SK-N-SH (cell line): ENCODE data around the gene MRNIP. TPM values are rescaled to one million over a fixed set of nuclear protein-coding genes. Genes with fewer than 3 reads are reported as not detected.
A peak's percentile ranks its signal among the peaks of the same experiment; 100 is the strongest.

Experiments
- CTCF ChIA-PET: fragments of 300-600, 350-600 bp; formaldehyde crosslinking; extraction: SDS; loops from one replicate; lab custom pipeline; 2021; lab: Yijun Ruan, JAX
- POLR2A ChIA-PET: fragments of 350-600 bp; sonication (Branson Sonifier 250); formaldehyde crosslinking; extraction: SDS; loops from one replicate; lab custom pipeline; 2020; ENCODE audit warnings: antibody characterized with exemption, inconsistent platforms; lab: Yijun Ruan, JAX
- DNase-seq: peaks from one replicate; pipeline ENCODE4 v3.0.0; 2012
- H2AFZ ChIP-seq: fragments of 200-600 bp; sonication (generic); 2 replicates; pipeline ENCODE4 v1.8.1; 2016; ENCODE audit warnings: antibody characterized with exemption, mild to moderate bottlenecking, low read depth
- H3F3A ChIP-seq: fragments of 200-600 bp; sonication (generic); replicated peaks from 2 replicates; pipeline ENCODE3; 2016; ENCODE audit warnings: antibody characterized with exemption, mild to moderate bottlenecking; ENCODE audit not compliant: insufficient read depth
- H3K27ac ChIP-seq, 2 experiments: fragments of 200-500 bp in 1 of 2; fragments of 200-600 bp in 1 of 2; sonication (Bioruptor generic) in 1 of 2; sonication (generic), shearing (Covaris generic) in 1 of 2; 2 replicates each; pipeline versions ENCODE4 v1.5.1 to v1.6.1; 2014 to 2016; ENCODE audit warnings: low read depth in 2 of 2, inconsistent platforms in 1 of 2, low read length in 1 of 2, mild to moderate bottlenecking in 1 of 2, mixed read lengths in 1 of 2
- H3K27me3 ChIP-seq: fragments of 200-600 bp; sonication (generic), shearing (Covaris generic); 2 replicates; pipeline ENCODE4 v1.6.1; 2016; ENCODE audit warnings: mixed run types; ENCODE audit not compliant: insufficient read depth
- H3K36me3 ChIP-seq, 2 experiments: fragments of 200-500 bp in 1 of 2; fragments of 200-600 bp in 1 of 2; sonication (Bioruptor generic) in 1 of 2; sonication (generic) in 1 of 2; replicated peaks in 1 of 2; 2 replicates each; pipeline versions ENCODE3 to v1.5.1; 2014 to 2016; ENCODE audit warnings: low read length in 1 of 2, mild to moderate bottlenecking in 1 of 2; ENCODE audit not compliant: insufficient read depth in 2 of 2, control insufficient read depth in 1 of 2
- H3K4me1 ChIP-seq, 2 experiments: fragments of 200-500 bp in 1 of 2; fragments of 200-600 bp in 1 of 2; sonication (Bioruptor generic) in 1 of 2; sonication (generic), shearing (Covaris generic) in 1 of 2; 2 replicates each; pipeline versions ENCODE4 v1.5.1 to v1.6.1; 2014 to 2016; ENCODE audit warnings: low read depth in 1 of 2, low read length in 1 of 2, mixed run types in 1 of 2; ENCODE audit not compliant: insufficient read depth in 2 of 2, control insufficient read depth in 1 of 2
- H3K4me2 ChIP-seq: fragments of 200-600 bp; sonication (generic), shearing (Covaris generic); 2 replicates; pipeline ENCODE4 v1.6.1; 2017; ENCODE audit warnings: mixed run types
- H3K4me3 ChIP-seq, 2 experiments: fragments of 200-500 bp in 1 of 2; fragments of 200-600 bp in 1 of 2; sonication (Bioruptor generic) in 1 of 2; sonication (generic), shearing (Covaris generic) in 1 of 2; 2 replicates each; pipeline versions ENCODE4 v1.5.1 to v1.8.1; 2014 to 2016; ENCODE audit warnings: low read depth in 2 of 2, inconsistent platforms in 1 of 2, low read length in 1 of 2, mild to moderate bottlenecking in 1 of 2, mixed read lengths in 1 of 2, moderate library complexity in 1 of 2
- H3K79me2 ChIP-seq: fragments of 200-600 bp; sonication (generic); 2 replicates; pipeline ENCODE4 v1.8.1; 2017; ENCODE audit warnings: mild to moderate bottlenecking; ENCODE audit not compliant: insufficient read depth
- H3K9ac ChIP-seq: fragments of 200-600 bp; sonication (generic); 2 replicates; pipeline ENCODE4 v1.6.1; 2017; ENCODE audit warnings: mixed run types
- H3K9me2 ChIP-seq: fragments of 200-600 bp; sonication (generic); 2 replicates; pipeline ENCODE4 v1.6.1; 2017; ENCODE audit warnings: mixed run types
- H3K9me3 ChIP-seq: fragments of 200-600 bp; sonication (generic); 2 replicates; pipeline ENCODE4 v1.6.1; 2017; ENCODE audit warnings: mixed run types, mild to moderate bottlenecking, moderate library complexity
- H4K20me1 ChIP-seq: fragments of 200-600 bp; sonication (generic); 2 replicates; pipeline ENCODE4 v1.6.1; 2017; ENCODE audit warnings: mild to moderate bottlenecking, mixed run types; ENCODE audit not compliant: insufficient read depth
- ELF1 ChIP-seq: IDR thresholded peaks from 2 replicates; pipeline ENCODE4 v1.4.0; 2012
- FOSL2 ChIP-seq: IDR thresholded peaks from 2 replicates; pipeline ENCODE4 v1.4.0; 2012; ENCODE audit warnings: low read depth, mild to moderate bottlenecking, moderate library complexity, borderline replicate concordance
- FOXJ3 ChIP-seq: sonication (generic); formaldehyde crosslinking; IDR thresholded peaks from 2 replicates; pipeline ENCODE4 v1.5.1; 2020; ENCODE audit warnings: mild to moderate bottlenecking, missing genetic modification reagents
- GABPA ChIP-seq: IDR thresholded peaks from 2 replicates; pipeline ENCODE4 v1.4.0; 2012; ENCODE audit warnings: low read depth, mild to moderate bottlenecking
- JUND ChIP-seq: IDR thresholded peaks from 2 replicates; pipeline ENCODE4 v1.4.0; 2012
- MXI1 ChIP-seq: IDR thresholded peaks from 2 replicates; pipeline ENCODE4 v1.6.1; 2012; ENCODE audit warnings: mild to moderate bottlenecking, low read depth, low read length, improper control_type of control experiment
- RAD21 ChIP-seq: IDR thresholded peaks from 2 replicates; pipeline ENCODE4 v1.6.1; 2012; ENCODE audit warnings: mild to moderate bottlenecking, low read length
- RXRA ChIP-seq: IDR thresholded peaks from 2 replicates; pipeline ENCODE4 v1.4.0; 2012; ENCODE audit warnings: low read depth, mild to moderate bottlenecking, borderline replicate concordance
- SIN3A ChIP-seq: IDR thresholded peaks from 2 replicates; pipeline ENCODE4 v1.6.1; 2012; ENCODE audit warnings: low read depth, mild to moderate bottlenecking, low read length, moderate library complexity, borderline replicate concordance
- SMC3 ChIP-seq: IDR thresholded peaks from 2 replicates; pipeline ENCODE4 v1.6.1; 2012; ENCODE audit warnings: low read depth, low read length, improper control_type of control experiment
- TAF1 ChIP-seq: IDR thresholded peaks from 2 replicates; pipeline ENCODE4 v1.6.1; 2012; ENCODE audit warnings: low read depth, mild to moderate bottlenecking, low read length, moderate library complexity, borderline replicate concordance
- TEAD4 ChIP-seq: IDR thresholded peaks from 2 replicates; pipeline ENCODE4 v1.4.0; 2012; ENCODE audit warnings: mild to moderate bottlenecking, borderline replicate concordance; ENCODE audit not compliant: insufficient read depth
- WGBS: methylation state at CpG from one replicate; pipeline ENCODE4 v1.1.6; 2017; ENCODE audit warnings: low lambda C conversion rate; 5-methylcytosine and 5-hydroxymethylcytosine counted together
- polyA plus RNA-seq, 3 experiments: library from polyadenylated mRNA; depleted of rRNA; stranded (reverse); fragments of >200 nt; gene quantifications; 2 replicates each; pipeline ENCODE4 v1.2.3, GENCODE V29; 2012
- TF ChIP-seq, protein P1 (sequence below): fragments of 200-600 bp; sonication (generic); IDR thresholded peaks from 2 replicates; pipeline ENCODE4 v1.6.1; 2017; ENCODE audit warnings: antibody characterized with exemption, mild to moderate bottlenecking, moderate library complexity
- TF ChIP-seq, protein P2 (sequence below): fragments of 150-350 bp; IDR thresholded peaks from 2 replicates; pipeline ENCODE4 v1.6.1; 2017; ENCODE audit warnings: antibody characterized with exemption, low read length, low read depth, borderline replicate concordance
- TF ChIP-seq, protein P3 (sequence below): fragments of 150-350 bp; IDR thresholded peaks from 2 replicates; pipeline ENCODE4 v1.6.1; 2016; ENCODE audit warnings: mild to moderate bottlenecking, low read depth, low read length
- TF ChIP-seq, protein P4 (sequence below): IDR thresholded peaks from 2 replicates; pipeline ENCODE4 v1.4.0; 2012; ENCODE audit warnings: low read depth
- TF ChIP-seq, protein P5 (sequence below): IDR thresholded peaks from 2 replicates; pipeline ENCODE4; 2012
- TF ChIP-seq, protein P6 (sequence below): IDR thresholded peaks from 2 replicates; pipeline ENCODE4 v1.4.0; 2012; ENCODE audit warnings: low read depth, borderline replicate concordance

MRNIP gene
- polyA plus RNA-seq, 1 of the 3 experiments (the other 2 are of a cell fraction), result 32.8 TPM

DNA sequence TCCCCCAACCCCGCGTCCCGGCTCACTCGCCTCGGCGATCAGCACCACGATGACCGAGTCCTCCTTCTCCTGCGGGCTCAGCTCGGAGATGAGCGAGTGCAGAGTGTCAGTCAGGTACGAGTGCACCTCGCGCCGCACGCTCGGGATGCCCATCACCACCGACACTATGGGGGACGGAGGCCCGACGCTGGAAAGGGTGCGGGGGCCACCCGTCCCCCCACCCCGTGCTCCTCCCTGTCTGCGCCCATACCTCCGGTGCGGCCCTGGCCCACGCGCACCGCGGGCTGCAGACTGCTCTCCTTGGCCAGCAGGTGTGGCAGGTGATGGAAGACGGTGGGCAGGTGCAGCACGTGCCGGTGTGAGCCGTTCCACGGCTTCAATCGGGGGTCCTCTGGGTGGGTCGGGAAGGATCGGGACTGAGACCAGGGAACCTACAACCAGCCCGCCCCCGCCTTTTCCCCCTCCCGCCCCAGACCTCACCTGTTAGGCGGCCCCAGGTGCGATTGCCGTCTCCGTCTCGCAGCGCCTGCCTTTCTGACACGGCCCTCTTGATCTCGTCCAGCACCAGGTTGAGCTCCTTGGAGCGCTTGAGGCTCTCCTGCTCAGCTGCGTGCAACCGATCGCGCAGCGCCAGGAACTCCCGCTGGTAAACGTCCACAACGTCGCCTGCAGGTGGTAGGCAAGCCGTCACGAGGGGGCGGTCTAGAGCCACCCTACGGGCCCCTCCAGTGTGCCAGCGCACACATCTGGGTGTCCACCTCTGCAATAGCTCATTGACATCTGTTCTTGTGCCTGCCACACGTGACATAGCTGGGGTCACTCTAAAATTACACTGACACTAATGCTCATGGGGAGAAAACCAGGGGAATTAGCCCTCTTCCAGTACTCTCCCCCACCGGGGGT is 57.1 kb downstream of the MRNIP start:
- DNase-seq, result peak; percentile 79
- H2AFZ ChIP-seq, result no peak overlapping the region
- WGBS, result 94% methylated on average over 44 of the region's 67 CpGs
- peaks cover 0 to 49% of the 10 kb centered on the region in 2 experiments for H3K36me3 ChIP-seq
- peaks cover 3% of the 10 kb centered on the region for H3F3A ChIP-seq
- H3K27ac ChIP-seq, result no peak overlapping the region
- H4K20me1 ChIP-seq, result peaks cover 37% of the 10 kb centered on the region
- H3K4me3 ChIP-seq, result no peak overlapping the region; a peak in 1 of 4 replicates
- H3K9me3 ChIP-seq, result no peaks in the 10 kb centered on the region
- H3K9me2 ChIP-seq, result no peaks in the 10 kb centered on the region
- H3K79me2 ChIP-seq, result peaks cover 50% of the 10 kb centered on the region
- TF ChIP-seq GABPA (no peak), FOXJ3 (CRISPR knock-in tag) (no peak), RAD21 (peak; percentile 54), RXRA (no peak), SMC3 (peak; percentile 24; the same call in 1 of the 2 replicates)
- TF ChIP-seq, protein P1, sequence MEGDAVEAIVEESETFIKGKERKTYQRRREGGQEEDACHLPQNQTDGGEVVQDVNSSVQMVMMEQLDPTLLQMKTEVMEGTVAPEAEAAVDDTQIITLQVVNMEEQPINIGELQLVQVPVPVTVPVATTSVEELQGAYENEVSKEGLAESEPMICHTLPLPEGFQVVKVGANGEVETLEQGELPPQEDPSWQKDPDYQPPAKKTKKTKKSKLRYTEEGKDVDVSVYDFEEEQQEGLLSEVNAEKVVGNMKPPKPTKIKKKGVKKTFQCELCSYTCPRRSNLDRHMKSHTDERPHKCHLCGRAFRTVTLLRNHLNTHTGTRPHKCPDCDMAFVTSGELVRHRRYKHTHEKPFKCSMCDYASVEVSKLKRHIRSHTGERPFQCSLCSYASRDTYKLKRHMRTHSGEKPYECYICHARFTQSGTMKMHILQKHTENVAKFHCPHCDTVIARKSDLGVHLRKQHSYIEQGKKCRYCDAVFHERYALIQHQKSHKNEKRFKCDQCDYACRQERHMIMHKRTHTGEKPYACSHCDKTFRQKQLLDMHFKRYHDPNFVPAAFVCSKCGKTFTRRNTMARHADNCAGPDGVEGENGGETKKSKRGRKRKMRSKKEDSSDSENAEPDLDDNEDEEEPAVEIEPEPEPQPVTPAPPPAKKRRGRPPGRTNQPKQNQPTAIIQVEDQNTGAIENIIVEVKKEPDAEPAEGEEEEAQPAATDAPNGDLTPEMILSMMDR, result peak; percentile 30
- POLR2A ChIA-PET, result no interaction called here
- no peak overlapping the region for H3K9ac ChIP-seq
- H3K4me2 ChIP-seq, result no peak overlapping the region
- H3K4me1 ChIP-seq, result peaks cover 16 to 25% of the 10 kb centered on the region in 2 experiments; a peak in 3 of 4 replicates
- CTCF ChIA-PET, result interaction anchor here (0.6 to 2.2 kb wide), 12 partner anchors 9 to 122 kb away, joined by 3 to 9 read pairs (median 4); partner anchors contain the start of gene SQSTM1
- no peaks in the 10 kb centered on the region for H3K27me3 ChIP-seq

DNA sequence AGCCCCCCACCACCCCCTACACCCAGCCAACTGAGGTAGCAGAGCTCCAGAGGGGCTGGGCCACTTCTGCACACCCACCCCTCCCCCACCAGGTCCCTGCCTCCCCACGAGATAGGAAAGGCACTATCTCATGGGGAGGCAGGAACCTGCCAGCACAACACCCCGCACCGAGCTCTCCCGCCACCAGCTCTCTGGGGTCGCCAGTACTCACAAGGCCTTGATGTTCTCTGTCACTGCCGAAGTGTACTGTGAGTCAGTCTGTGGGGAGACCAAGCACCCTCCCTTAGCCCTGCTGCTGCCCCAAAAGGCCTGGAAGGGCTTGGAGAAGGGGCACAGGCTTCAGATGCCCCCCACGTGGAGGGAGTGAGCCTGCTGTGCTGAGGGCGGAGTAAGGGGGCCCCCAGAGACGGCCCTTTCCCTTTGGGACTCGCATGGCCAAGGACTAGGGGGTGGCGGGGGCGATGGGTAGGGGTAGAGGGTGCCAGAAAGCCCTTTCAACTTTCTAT is 57.9 kb downstream of the MRNIP start:
- Histone ChIP-seq H3K27me3 (no peaks in the 10 kb centered on the region), H4K20me1 (peaks cover 37% of the 10 kb centered on the region), H3K4me3 (no peak overlapping the region), H3K27ac (no peak overlapping the region), H3F3A (peaks cover 4% of the 10 kb centered on the region), H3K9ac (no peak overlapping the region), H3K4me1 (peaks cover 16 to 28% of the 10 kb centered on the region in 2 experiments; a peak in 3 of 4 replicates), H3K36me3 (peaks cover 0 to 49% of the 10 kb centered on the region in 2 experiments), H2AFZ (no peak overlapping the region), H3K4me2 (no peak overlapping the region), H3K9me2 (no peaks in the 10 kb centered on the region), H3K79me2 (peaks cover 43% of the 10 kb centered on the region), H3K9me3 (no peaks in the 10 kb centered on the region)
- ChIA-PET CTCF (interaction anchor here (1.1 to 2.2 kb wide), 2 partner anchors 12 to 38 kb away, joined by 3 to 9 read pairs; no protein-coding TSS in a partner anchor), POLR2A (no interaction called here)
- no peak for DNase-seq
- 81% methylated on average over 6 of the region's 12 CpGs for WGBS
- TF ChIP-seq, protein P2, sequence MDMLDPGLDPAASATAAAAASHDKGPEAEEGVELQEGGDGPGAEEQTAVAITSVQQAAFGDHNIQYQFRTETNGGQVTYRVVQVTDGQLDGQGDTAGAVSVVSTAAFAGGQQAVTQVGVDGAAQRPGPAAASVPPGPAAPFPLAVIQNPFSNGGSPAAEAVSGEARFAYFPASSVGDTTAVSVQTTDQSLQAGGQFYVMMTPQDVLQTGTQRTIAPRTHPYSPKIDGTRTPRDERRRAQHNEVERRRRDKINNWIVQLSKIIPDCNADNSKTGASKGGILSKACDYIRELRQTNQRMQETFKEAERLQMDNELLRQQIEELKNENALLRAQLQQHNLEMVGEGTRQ, result no peak
- TF ChIP-seq GABPA, result no peak
- no peak for TF ChIP-seq TAF1
- TF ChIP-seq SMC3, result no peak
- TF ChIP-seq, protein P3, sequence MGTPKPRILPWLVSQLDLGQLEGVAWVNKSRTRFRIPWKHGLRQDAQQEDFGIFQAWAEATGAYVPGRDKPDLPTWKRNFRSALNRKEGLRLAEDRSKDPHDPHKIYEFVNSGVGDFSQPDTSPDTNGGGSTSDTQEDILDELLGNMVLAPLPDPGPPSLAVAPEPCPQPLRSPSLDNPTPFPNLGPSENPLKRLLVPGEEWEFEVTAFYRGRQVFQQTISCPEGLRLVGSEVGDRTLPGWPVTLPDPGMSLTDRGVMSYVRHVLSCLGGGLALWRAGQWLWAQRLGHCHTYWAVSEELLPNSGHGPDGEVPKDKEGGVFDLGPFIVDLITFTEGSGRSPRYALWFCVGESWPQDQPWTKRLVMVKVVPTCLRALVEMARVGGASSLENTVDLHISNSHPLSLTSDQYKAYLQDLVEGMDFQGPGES, result no peak
- no peak for TF ChIP-seq FOSL2
- TF ChIP-seq, protein P4, sequence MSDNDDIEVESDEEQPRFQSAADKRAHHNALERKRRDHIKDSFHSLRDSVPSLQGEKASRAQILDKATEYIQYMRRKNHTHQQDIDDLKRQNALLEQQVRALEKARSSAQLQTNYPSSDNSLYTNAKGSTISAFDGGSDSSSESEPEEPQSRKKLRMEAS, result no peak
- TF ChIP-seq, protein P5, sequence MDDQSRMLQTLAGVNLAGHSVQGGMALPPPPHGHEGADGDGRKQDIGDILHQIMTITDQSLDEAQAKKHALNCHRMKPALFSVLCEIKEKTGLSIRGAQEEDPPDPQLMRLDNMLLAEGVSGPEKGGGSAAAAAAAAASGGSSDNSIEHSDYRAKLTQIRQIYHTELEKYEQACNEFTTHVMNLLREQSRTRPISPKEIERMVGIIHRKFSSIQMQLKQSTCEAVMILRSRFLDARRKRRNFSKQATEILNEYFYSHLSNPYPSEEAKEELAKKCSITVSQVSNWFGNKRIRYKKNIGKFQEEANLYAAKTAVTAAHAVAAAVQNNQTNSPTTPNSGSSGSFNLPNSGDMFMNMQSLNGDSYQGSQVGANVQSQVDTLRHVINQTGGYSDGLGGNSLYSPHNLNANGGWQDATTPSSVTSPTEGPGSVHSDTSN, result no peak
- TF ChIP-seq MXI1, result no peak
- TF ChIP-seq JUND, result no peak
- TF ChIP-seq SIN3A, result no peak
- no peak for TF ChIP-seq TEAD4
- no peak for TF ChIP-seq ELF1
- TF ChIP-seq, protein P6, sequence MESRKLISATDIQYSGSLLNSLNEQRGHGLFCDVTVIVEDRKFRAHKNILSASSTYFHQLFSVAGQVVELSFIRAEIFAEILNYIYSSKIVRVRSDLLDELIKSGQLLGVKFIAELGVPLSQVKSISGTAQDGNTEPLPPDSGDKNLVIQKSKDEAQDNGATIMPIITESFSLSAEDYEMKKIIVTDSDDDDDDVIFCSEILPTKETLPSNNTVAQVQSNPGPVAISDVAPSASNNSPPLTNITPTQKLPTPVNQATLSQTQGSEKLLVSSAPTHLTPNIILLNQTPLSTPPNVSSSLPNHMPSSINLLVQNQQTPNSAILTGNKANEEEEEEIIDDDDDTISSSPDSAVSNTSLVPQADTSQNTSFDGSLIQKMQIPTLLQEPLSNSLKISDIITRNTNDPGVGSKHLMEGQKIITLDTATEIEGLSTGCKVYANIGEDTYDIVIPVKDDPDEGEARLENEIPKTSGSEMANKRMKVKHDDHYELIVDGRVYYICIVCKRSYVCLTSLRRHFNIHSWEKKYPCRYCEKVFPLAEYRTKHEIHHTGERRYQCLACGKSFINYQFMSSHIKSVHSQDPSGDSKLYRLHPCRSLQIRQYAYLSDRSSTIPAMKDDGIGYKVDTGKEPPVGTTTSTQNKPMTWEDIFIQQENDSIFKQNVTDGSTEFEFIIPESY, result no peak
